ENCODE results near the gene HDDC3.
"Not testable (repeated sequence)": the region's sequence is repeated elsewhere in the genome, so short reads cannot be mapped to it uniquely, and the experiment has no call there.

Gene HDDC3

GRCh38 chr15:90913398-90913944, 18.9 kb downstream of the HDDC3 start:
- DNase-seq (ENCODE audit: low read depth), result no peak

GRCh38 chr15:90912770-90913075, 19.6 kb downstream of the HDDC3 start:
- no peak overlapping the region for H3K4me3 ChIP-seq (ENCODE audit: low read depth, low read length)
- DNase-seq (ENCODE audit: low read depth), result no peak

More at GRCh38 chr15:90913398-90913944, 18.9 kb downstream of the HDDC3 start:
- no peak overlapping the region for H3K4me3 ChIP-seq (ENCODE audit: low read depth, low read length)

- no peak overlapping the region for H3K4me3 ChIP-seq (ENCODE audit: low read depth, low read length)
Measured at GRCh38 chr15:90911906-90912769, 20.2 kb downstream of the HDDC3 start.

GRCh38 chr15:90911302-90911623, 21.1 kb downstream of the HDDC3 start:
- no peak overlapping the region for H3K4me3 ChIP-seq (ENCODE audit: low read depth, low read length)
- no peak for DNase-seq (ENCODE audit: low read depth)

More at GRCh38 chr15:90911906-90912769, 20.2 kb downstream of the HDDC3 start:
- DNase-seq (ENCODE audit: low read depth), result no peak

GRCh38 chr15:90910441-90911301, 21.7 kb downstream of the HDDC3 start:
- no peak overlapping the region for H3K4me3 ChIP-seq (ENCODE audit: low read depth, low read length)
- DNase-seq (ENCODE audit: low read depth), result no peak

GRCh38 chr15:90909976-90910375, 22.4 kb downstream of the HDDC3 start:
- DNase-seq (ENCODE audit: low read depth), result no peak
- no peak overlapping the region for H3K4me3 ChIP-seq (ENCODE audit: low read depth, low read length)

GRCh38 chr15:90909449-90909848, 22.9 kb downstream of the HDDC3 start:
- DNase-seq (ENCODE audit: low read depth); H3K4me3 ChIP-seq (ENCODE audit: low read depth, low read length): not testable (repeated sequence)

- H3K4me3 ChIP-seq (ENCODE audit: low read depth, low read length), result no peak overlapping the region
- DNase-seq (ENCODE audit: low read depth), result no peak
Measured at GRCh38 chr15:90907838-90908507, 24.4 kb downstream of the HDDC3 start.

- no peak for DNase-seq (ENCODE audit: low read depth)
- no peak overlapping the region for H3K4me3 ChIP-seq (ENCODE audit: low read depth, low read length)
Measured at GRCh38 chr15:90907051-90907660, 25.2 kb downstream of the HDDC3 start.

- DNase-seq (ENCODE audit: low read depth), result no peak
- H3K4me3 ChIP-seq (ENCODE audit: low read depth, low read length), result no peak overlapping the region
Measured at GRCh38 chr15:90906181-90906849, 26.0 kb downstream of the HDDC3 start.

- H3K4me3 ChIP-seq (ENCODE audit: low read depth, low read length), result no peak overlapping the region
- DNase-seq (ENCODE audit: low read depth), result no peak
Measured at GRCh38 chr15:90905306-90906180, 26.8 kb downstream of the HDDC3 start.

- no peak overlapping the region for H3K4me3 ChIP-seq (ENCODE audit: low read depth, low read length)
- no peak for DNase-seq (ENCODE audit: low read depth)
Measured at GRCh38 chr15:90904746-90905145, 27.6 kb downstream of the HDDC3 start.

- no peak for DNase-seq (ENCODE audit: low read depth)
- peak overlapping the region; percentile 73 for H3K4me3 ChIP-seq (ENCODE audit: low read depth, low read length)
Measured at GRCh38 chr15:90903733-90904536, 28.4 kb downstream of the HDDC3 start.

GRCh38 chr15:90902840-90903732, 29.3 kb downstream of the HDDC3 start, which contains the start of gene MAN2A2:
Gene MAN2A2, plus strand, starts transcription at chr15:90903302. Its CDS starts 906 bp downstream, at chr15:90904208.
- peak within 1 kb of the TSS; percentile 73 for H3K4me3 ChIP-seq (ENCODE audit: low read depth, low read length)
- DNase-seq (ENCODE audit: low read depth), result no peak

- peak overlapping the region; percentile 73 for H3K4me3 ChIP-seq (ENCODE audit: low read depth, low read length)
- peak; percentile 29 for DNase-seq (ENCODE audit: low read depth)
Measured at GRCh38 chr15:90902040-90902839, 30.1 kb downstream of the HDDC3 start.
